22Rv1 (cell line): Measurements from ENCODE around the gene TENM4.

Experiments
- H3K27ac ChIP-seq: fragments of 450-650 bp; 2 replicates; pipeline ENCODE4 v1.5.1; 2017
- CTCF ChIP-seq: fragments of 450-650 bp; IDR thresholded peaks from 2 replicates; pipeline ENCODE4 v1.5.1; 2017; ENCODE audit warnings: mild to moderate bottlenecking
- ZFX ChIP-seq: fragments of 450-650 bp; IDR thresholded peaks from 2 replicates; pipeline ENCODE4 v1.6.1; 2017; ENCODE audit warnings: antibody characterized with exemption, borderline replicate concordance

Gene TENM4

GRCh38 chr11:79077702-79078330, 363.0 kb downstream of the TENM4 start:
- no peak overlapping the region for H3K27ac ChIP-seq
- TF ChIP-seq ZFX (no peak), CTCF (no peak)

- H3K27ac ChIP-seq: no peak overlapping the region
- TF ChIP-seq ZFX: no peak
- peak; percentile 62 for TF ChIP-seq CTCF
Observed at GRCh38 chr11:79076526-79077115, 364.2 kb downstream of the TENM4 start.

GRCh38 chr11:79074547-79074946, 366.3 kb downstream of the TENM4 start:
- no peak for TF ChIP-seq CTCF
- TF ChIP-seq ZFX: no peak
- no peak overlapping the region for H3K27ac ChIP-seq

GRCh38 chr11:79071190-79071589, 369.6 kb downstream of the TENM4 start:
- H3K27ac ChIP-seq: no peak overlapping the region
- TF ChIP-seq CTCF: no peak
- TF ChIP-seq ZFX: no peak

GRCh38 chr11:79070518-79070917, 370.3 kb downstream of the TENM4 start:
- no peak for TF ChIP-seq ZFX
- TF ChIP-seq CTCF: no peak
- H3K27ac ChIP-seq: no peak overlapping the region

GRCh38 chr11:79069504-79069903, 371.3 kb downstream of the TENM4 start:
- no peak overlapping the region for H3K27ac ChIP-seq

More at GRCh38 chr11:79069504-79069903, 371.3 kb downstream of the TENM4 start:
- TF ChIP-seq ZFX: no peak
- no peak for TF ChIP-seq CTCF
